NT2/D1 (cell line): ENCODE measurements around the gene ARL14EP.

Experiments used
- SUZ12 ChIP-seq: IDR thresholded peaks from 2 replicates; pipeline ENCODE4 v1.6.1; 2011; ENCODE audit not compliant: insufficient read length, insufficient read depth; ENCODE audit errors: extremely low read depth
- ZNF274 ChIP-seq: IDR thresholded peaks from 2 replicates; pipeline ENCODE4 v1.6.1; 2011; ENCODE audit warnings: mild to moderate bottlenecking, low read depth, low read length

- TF ChIP-seq ZNF274 (no peak), SUZ12 (no peak)
These were observed 6.4 kb downstream of the ARL14EP start for GRCh38 chr11:30329150-30329940.
